K562 (cell line): ENCODE data around the gene MYOM1. TPM values are rescaled to one million over a fixed set of nuclear protein-coding genes. Genes with fewer than 3 reads are reported as not detected.

Source experiments
- ATAC-seq: fragments of 200-7000 bp; cut with Tn5 transposase; 3 replicates; pipeline ENCODE4 v1.9.1; 2020; ENCODE audit warnings: moderate library complexity
- BruUV-seq: library from RNA; stranded (reverse); fragments of 400-500 nt; replicated peaks from 2 replicates; lab custom pipeline; 2021; lab: Mats Ljungman, UMichigan
- CTCF ChIA-PET: fragments of 300-600 bp; formaldehyde crosslinking; extraction: SDS; loops from one replicate; lab custom pipeline; 2021; ENCODE audit warnings: low intra/inter-chr PET ratio; lab: Yijun Ruan, JAX
- POLR2A ChIA-PET: fragments of 300-600, 350-650 bp; sonication (Branson Sonifier 250); formaldehyde crosslinking; extraction: SDS; loops from one replicate; lab custom pipeline; 2021; ENCODE audit warnings: antibody characterized with exemption, inconsistent platforms; lab: Yijun Ruan, JAX
- DNase-seq, 4 experiments: peaks; one replicate each; pipeline versions ENCODE4 v3.0.0 to v3.0.0-alpha.2; 2011 to 2018; ENCODE audit warnings: low spot score in 3 of 4, mixed read lengths in 3 of 4; ENCODE audit errors: extremely low read depth in 1 of 4
- FAIRE-seq: peaks from 2 replicates; lab custom pipeline; 2011; peaks lifted over from hg19 to GRCh38; lab: Jason Lieb, UNC
- H2AFZ ChIP-seq: 2 replicates; pipeline ENCODE4 v1.6.0; 2011; ENCODE audit warnings: low read depth, low read length, control low read depth, inconsistent platforms
- H3K27ac ChIP-seq: fragments of 200-600 bp; 3 replicates; pipeline ENCODE4 v1.8.0; 2011; ENCODE audit warnings: low read depth, mild to moderate bottlenecking, control low read depth, inconsistent platforms, low read length, moderate library complexity, mixed read lengths; ENCODE audit errors: extremely low read depth
- H3K27me3 ChIP-seq, 2 experiments: fragments of 300-600 bp in 1 of 2; 2 replicates in 1 of 2; 3 replicates in 1 of 2; pipeline versions ENCODE4 v1.6.0 to v1.8.0; 2011; ENCODE audit warnings: inconsistent platforms in 2 of 2, low read length in 2 of 2, mild to moderate bottlenecking in 1 of 2, mixed read lengths in 1 of 2, moderate library complexity in 1 of 2; ENCODE audit not compliant: control insufficient read depth in 2 of 2, insufficient read depth in 2 of 2
- H3K36me3 ChIP-seq: fragments of 300-600 bp; 3 replicates; pipeline ENCODE4 v1.8.0; 2011; ENCODE audit warnings: mild to moderate bottlenecking, low read length, inconsistent platforms; ENCODE audit not compliant: control insufficient read depth, insufficient read depth
- H3K4me1 ChIP-seq, 2 experiments: fragments of 200-600 bp in 1 of 2; replicated peaks in 1 of 2; 2 replicates in 1 of 2; 3 replicates in 1 of 2; pipeline versions ENCODE4 v1.5.1 to v1.8.0; 2011; ENCODE audit warnings: inconsistent platforms in 2 of 2, low read length in 2 of 2, mild to moderate bottlenecking in 1 of 2, mixed read lengths in 1 of 2, moderate library complexity in 1 of 2; ENCODE audit not compliant: control insufficient read depth in 2 of 2, insufficient read depth in 2 of 2
- H3K4me2 ChIP-seq: 2 replicates; pipeline ENCODE4 v1.6.1; 2011; ENCODE audit warnings: low read length, control low read depth, inconsistent platforms, mixed read lengths; ENCODE audit not compliant: insufficient read depth
- H3K4me3 ChIP-seq: fragments of 200-600 bp; sonication (generic), shearing (Covaris generic); 2 replicates; pipeline ENCODE4 v1.5.1; 2016; ENCODE audit warnings: control low read depth, inconsistent platforms
- H3K79me2 ChIP-seq: fragments of 200-600 bp; 3 replicates; pipeline ENCODE4 v1.8.0; 2011; ENCODE audit warnings: low read length, inconsistent platforms; ENCODE audit not compliant: control insufficient read depth, insufficient read depth
- H3K9ac ChIP-seq, 2 experiments: 2 replicates each; pipeline versions ENCODE4 v1.6.0 to v1.6.1; 2011; ENCODE audit warnings: low read depth in 2 of 2, low read length in 2 of 2, control low read depth in 1 of 2, inconsistent platforms in 1 of 2, mild to moderate bottlenecking in 1 of 2, mixed read lengths in 1 of 2; ENCODE audit not compliant: insufficient read depth in 1 of 2
- H3K9me1 ChIP-seq: one replicate; pipeline ENCODE4 v1.6.0; 2011; ENCODE audit warnings: inconsistent platforms, mild to moderate bottlenecking, low read length, moderate library complexity; ENCODE audit not compliant: control insufficient read depth, insufficient read depth
- H3K9me3 ChIP-seq: replicated peaks from 2 replicates; pipeline ENCODE4 v1.5.1; 2011; ENCODE audit warnings: low read depth, low read length, inconsistent platforms; ENCODE audit not compliant: control insufficient read depth, insufficient read depth
- H4K20me1 ChIP-seq: replicated peaks from 2 replicates; pipeline ENCODE4 v1.6.1; 2011; ENCODE audit warnings: low read length, inconsistent platforms, mixed read lengths; ENCODE audit not compliant: control insufficient read depth, insufficient read depth
- BRF1 ChIP-seq: IDR thresholded peaks from 3 replicates; pipeline ENCODE4 v1.6.1; 2011; ENCODE audit warnings: borderline replicate concordance, mild to moderate bottlenecking; ENCODE audit not compliant: insufficient read length; ENCODE audit errors: extremely low read depth
- CBX5 ChIP-seq: IDR thresholded peaks from 2 replicates; pipeline ENCODE4 v1.6.1; 2014; ENCODE audit warnings: low read depth, borderline replicate concordance
- EWSR1 ChIP-seq: fragments of 450-650 bp; IDR thresholded peaks from 2 replicates; pipeline ENCODE4 v1.6.1; 2018; ENCODE audit warnings: borderline replicate concordance, mild to moderate bottlenecking, low read depth, moderate library complexity; ENCODE audit not compliant: partially characterized antibody
- FOXA1 ChIP-seq: fragments of 450-650 bp; IDR thresholded peaks from 2 replicates; pipeline ENCODE4 v1.6.1; 2016; ENCODE audit warnings: mild to moderate bottlenecking, borderline replicate concordance
- GABPA ChIP-seq: fragments of 200-800 bp; sonication (Bioruptor generic); conservative IDR thresholded peaks from 2 replicates; pipeline ENCODE4 v1.6.1; 2016; ENCODE audit warnings: low read depth, missing genetic modification characterization, missing compliant biosample characterization
- GABPB2 ChIP-seq: fragments of 250-450 bp; sonication (Bioruptor Pico); conservative IDR thresholded peaks from 2 replicates; pipeline ENCODE4 v1.5.1; 2021; ENCODE audit warnings: mild to moderate bottlenecking
- KDM4B ChIP-seq, 2 experiments: fragments of 450-650 bp in 1 of 2; sonication (generic) in 1 of 2; IDR thresholded peaks; 2 replicates each; pipeline ENCODE4 v1.6.1; 2016 to 2017; ENCODE audit warnings: borderline replicate concordance in 2 of 2, antibody characterized with exemption in 1 of 2, low read depth in 1 of 2, mild to moderate bottlenecking in 1 of 2
- TCF3 ChIP-seq: sonication (generic); formaldehyde crosslinking; IDR thresholded peaks from 2 replicates; pipeline ENCODE4 v1.4.0; 2020; ENCODE audit warnings: mild to moderate bottlenecking, missing genetic modification reagents
- TCF7L2 ChIP-seq: fragments of 150-350 bp; IDR thresholded peaks from 2 replicates; pipeline ENCODE4 v1.6.1; 2016; ENCODE audit warnings: low read depth, mild to moderate bottlenecking, low read length, moderate library complexity
- ZNF717 ChIP-seq: fragments of 250-450 bp; sonication (Bioruptor Pico); IDR thresholded peaks from 2 replicates; pipeline ENCODE4 v1.5.0; 2021
- ZSCAN29 ChIP-seq: fragments of 450-650 bp; IDR thresholded peaks from 2 replicates; pipeline ENCODE4 v1.6.1; 2017
- WGBS: fragments of 100-300 bp; shearing (Covaris generic); methylation state at CpG from one replicate; pipeline ENCODE4 v1.1.6; 2016; ENCODE audit warnings: low coverage, mixed read lengths; ENCODE audit not compliant: insufficient coverage; ENCODE audit errors: missing lambda C conversion rate; 5-methylcytosine and 5-hydroxymethylcytosine counted together
- in situ Hi-C: fragments of 300-500 bp; cut with MboI; formaldehyde crosslinking; loops from 4 replicates; pipeline ENCODE4 v1.15.0; 2018; ENCODE audit warnings: inconsistent platforms, mixed read lengths
- intact Hi-C: fragments of 100-400 bp; cut with micrococcal nuclease; formaldehyde crosslinking; loops from 2 replicates; pipeline ENCODE4 v1.14.2; 2022
- polyA plus RNA-seq, 8 experiments: library from polyadenylated mRNA; depleted of rRNA in 4 of 8; stranded (reverse) in 5 of 8; unstranded in 3 of 8; fragments of >200 nt; fragmentation: Nextera tagmentation in 2 of 8; fragmentation: Illumina TruSeq in 1 of 8; extraction: Ambion mirVana in 2 of 8; extraction: Trizol in 1 of 8; gene quantifications; 2 replicates each; pipeline versions ENCODE4 v1.2.1 to v1.2.3, GENCODE V29; 2011 to 2014; ENCODE audit warnings: inconsistent platforms in 1 of 8, missing spikeins in 1 of 8
- total RNA-seq, 7 experiments: library from RNA; depleted of rRNA in 6 of 7; stranded (reverse); fragments of >200 nt in 6 of 7; fragmentation: Illumina TruSeq in 2 of 7; extraction: Trizol in 2 of 7; gene quantifications; 2 replicates each; pipeline versions ENCODE4 v1.2.1 to v1.2.3, GENCODE V29; 2011 to 2021; ENCODE audit warnings: low replicate concordance in 1 of 7
- TF ChIP-seq, protein P1 (sequence below): fragments of 250-450 bp; sonication (Bioruptor Pico); IDR thresholded peaks from 2 replicates; pipeline ENCODE4 v1.4.0; 2020; ENCODE audit warnings: mild to moderate bottlenecking, moderate library complexity
- TF ChIP-seq, protein P2 (sequence below): sonication (generic); formaldehyde crosslinking; IDR thresholded peaks from 2 replicates; pipeline ENCODE4 v1.5.0; 2020; ENCODE audit warnings: missing genetic modification reagents

The MYOM1 gene
- total and polyA plus RNA-seq, 9 of the 15 experiments (the other 6 are each of a cell fraction or from before 2014, with no cell fraction given): 0.01 to 0.62 (median 0.25) TPM

DNA sequence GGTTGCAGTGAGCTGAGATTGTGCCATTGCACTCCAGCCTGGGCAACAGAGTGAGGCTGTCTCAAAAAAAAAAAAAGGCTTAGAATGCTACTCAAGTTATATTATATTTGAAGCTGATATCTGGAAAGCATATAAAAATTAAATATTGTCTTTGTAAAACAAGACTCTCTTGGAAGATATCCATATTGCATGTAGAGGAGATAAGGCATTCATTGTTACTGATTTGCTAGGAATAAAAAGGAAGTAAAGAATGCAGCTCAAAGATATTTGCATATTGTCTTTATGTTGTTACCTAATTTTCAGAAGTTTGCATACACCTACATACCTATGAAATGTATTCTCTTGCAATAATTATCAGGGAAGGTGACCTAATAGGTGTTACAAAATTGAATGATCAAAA lies 79.4 kb downstream of the MYOM1 start:
- intact Hi-C loops: no loop called here
- Histone ChIP-seq H4K20me1 (no peaks in the 10 kb centered on the region), H3K27me3 (no peaks in the 10 kb centered on the region), H3K9me3 (no peaks in the 10 kb centered on the region), H3K4me2 (no peak overlapping the region), H3K79me2 (no peaks in the 10 kb centered on the region), H3K36me3 (no peaks in the 10 kb centered on the region), H3K4me1 (peaks cover 0 to 7% of the 10 kb centered on the region in 2 experiments; a peak in 2 of 5 replicates), H3K9ac (no peak overlapping the region), H3K9me1 (no peaks in the 10 kb centered on the region), H2AFZ (no peak overlapping the region), H3K4me3 (no peak overlapping the region), H3K27ac (no peak overlapping the region)
- TF ChIP-seq KDM4B (IDR thresholded peaks at IDR 0.05; ENCODE audit: borderline replicate concordance in 2 of 2, low read depth in 1 of 2): no peak
- TF ChIP-seq TCF7L2: no peak
- no peak for TF ChIP-seq TCF3 (CRISPR knock-in tag)
- no peak for TF ChIP-seq ZSCAN29
- TF ChIP-seq CBX5: no peak
- TF ChIP-seq GABPA: no peak
- no TSS peak for BruUV-seq
- FAIRE-seq (no peak), ATAC-seq (no peak), DNase-seq (no peak)
- ChIA-PET CTCF (no interaction called here), POLR2A (interaction anchor here (0.7 to 0.9 kb wide), 2 partner anchors 11 to 161 kb away, joined by 3 to 4 read pairs; no protein-coding TSS in a partner anchor)
- in situ Hi-C loops: no loop called here

DNA sequence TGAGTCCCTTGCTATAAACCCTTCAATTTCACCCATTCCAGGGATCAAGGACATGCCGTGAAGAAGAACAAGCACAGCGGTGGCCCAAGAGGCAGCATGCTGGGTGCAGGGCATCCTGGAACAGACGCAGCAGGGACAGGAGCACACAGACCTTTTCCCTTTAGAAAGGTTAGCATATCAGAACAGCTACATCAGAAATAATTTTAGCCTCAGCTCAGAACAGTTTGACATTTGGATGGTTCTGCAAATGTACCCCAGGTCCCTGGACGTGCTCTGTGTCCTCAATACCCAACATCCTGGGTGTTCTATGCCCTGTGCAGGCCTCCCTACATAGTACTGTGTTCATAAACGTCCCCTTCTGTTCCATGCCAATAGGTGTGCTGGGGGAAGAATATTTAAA lies 80.4 kb downstream of the MYOM1 start:
- POLR2A ChIA-PET: interaction anchor here (0.6 to 0.9 kb wide), 2 partner anchors 10 to 141 kb away, joined by 3 to 4 read pairs; no protein-coding TSS in a partner anchor
- Histone ChIP-seq H3K9me3 (no peaks in the 10 kb centered on the region), H3K9ac (no peak overlapping the region), H3K27me3 (no peaks in the 10 kb centered on the region), H3K9me1 (no peaks in the 10 kb centered on the region), H3K36me3 (no peaks in the 10 kb centered on the region), H3K79me2 (no peaks in the 10 kb centered on the region), H2AFZ (no peak overlapping the region), H4K20me1 (no peaks in the 10 kb centered on the region), H3K4me1 (peaks cover 0 to 7% of the 10 kb centered on the region in 2 experiments; a peak in 2 of 5 replicates), H3K4me3 (no peak overlapping the region), H3K4me2 (no peak overlapping the region), H3K27ac (no peak overlapping the region)
- in situ Hi-C loops (no loop called here), intact Hi-C loops (no loop called here)
- DNase-seq (no peak), ATAC-seq (no peak), FAIRE-seq (no peak)
- CTCF ChIA-PET: no interaction called here
- WGBS: 24% methylated on average over 5 of the region's 5 CpGs
- BruUV-seq: no TSS peak
- TF ChIP-seq FOXA1: no peak
- TF ChIP-seq BRF1: no peak
- no peak for TF ChIP-seq GABPB2
- no peak for TF ChIP-seq EWSR1
- TF ChIP-seq, protein P1, sequence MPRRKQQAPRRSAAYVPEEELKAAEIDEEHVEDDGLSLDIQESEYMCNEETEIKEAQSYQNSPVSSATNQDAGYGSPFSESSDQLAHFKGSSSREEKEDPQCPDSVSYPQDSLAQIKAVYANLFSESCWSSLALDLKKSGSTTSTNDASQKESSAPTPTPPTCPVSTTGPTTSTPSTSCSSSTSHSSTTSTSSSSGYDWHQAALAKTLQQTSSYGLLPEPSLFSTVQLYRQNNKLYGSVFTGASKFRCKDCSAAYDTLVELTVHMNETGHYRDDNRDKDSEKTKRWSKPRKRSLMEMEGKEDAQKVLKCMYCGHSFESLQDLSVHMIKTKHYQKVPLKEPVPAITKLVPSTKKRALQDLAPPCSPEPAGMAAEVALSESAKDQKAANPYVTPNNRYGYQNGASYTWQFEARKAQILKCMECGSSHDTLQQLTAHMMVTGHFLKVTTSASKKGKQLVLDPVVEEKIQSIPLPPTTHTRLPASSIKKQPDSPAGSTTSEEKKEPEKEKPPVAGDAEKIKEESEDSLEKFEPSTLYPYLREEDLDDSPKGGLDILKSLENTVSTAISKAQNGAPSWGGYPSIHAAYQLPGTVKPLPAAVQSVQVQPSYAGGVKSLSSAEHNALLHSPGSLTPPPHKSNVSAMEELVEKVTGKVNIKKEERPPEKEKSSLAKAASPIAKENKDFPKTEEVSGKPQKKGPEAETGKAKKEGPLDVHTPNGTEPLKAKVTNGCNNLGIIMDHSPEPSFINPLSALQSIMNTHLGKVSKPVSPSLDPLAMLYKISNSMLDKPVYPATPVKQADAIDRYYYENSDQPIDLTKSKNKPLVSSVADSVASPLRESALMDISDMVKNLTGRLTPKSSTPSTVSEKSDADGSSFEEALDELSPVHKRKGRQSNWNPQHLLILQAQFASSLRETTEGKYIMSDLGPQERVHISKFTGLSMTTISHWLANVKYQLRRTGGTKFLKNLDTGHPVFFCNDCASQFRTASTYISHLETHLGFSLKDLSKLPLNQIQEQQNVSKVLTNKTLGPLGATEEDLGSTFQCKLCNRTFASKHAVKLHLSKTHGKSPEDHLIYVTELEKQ (CRISPR knock-in tag): no peak
- TF ChIP-seq, protein P2, sequence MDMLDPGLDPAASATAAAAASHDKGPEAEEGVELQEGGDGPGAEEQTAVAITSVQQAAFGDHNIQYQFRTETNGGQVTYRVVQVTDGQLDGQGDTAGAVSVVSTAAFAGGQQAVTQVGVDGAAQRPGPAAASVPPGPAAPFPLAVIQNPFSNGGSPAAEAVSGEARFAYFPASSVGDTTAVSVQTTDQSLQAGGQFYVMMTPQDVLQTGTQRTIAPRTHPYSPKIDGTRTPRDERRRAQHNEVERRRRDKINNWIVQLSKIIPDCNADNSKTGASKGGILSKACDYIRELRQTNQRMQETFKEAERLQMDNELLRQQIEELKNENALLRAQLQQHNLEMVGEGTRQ (CRISPR knock-in tag): no peak
- no peak for TF ChIP-seq ZNF717 (CRISPR knock-in tag)
